GM12878 (cell line): ENCODE data around the gene SELENOK. TPM values are rescaled to one million over a fixed set of nuclear protein-coding genes. Genes with fewer than 3 reads are reported as not detected.

Experiments used
- ATAC-seq: fragments of 200-7000 bp; cut with Tn5 transposase; 3 replicates; pipeline ENCODE4 v1.9.1; 2020; ENCODE audit warnings: mild to moderate bottlenecking, moderate library complexity
- BruUV-seq: library from RNA; stranded (reverse); fragments of 400-500 nt; replicated peaks from 2 replicates; lab custom pipeline; 2021; lab: Mats Ljungman, UMichigan
- CTCF ChIA-PET: fragments of 300-600 bp; sonication (Branson Sonifier 250); formaldehyde crosslinking; extraction: SDS; loops from one replicate; lab custom pipeline; 2021; ENCODE audit warnings: inconsistent platforms; lab: Yijun Ruan, JAX
- POLR2A ChIA-PET: fragments of 350-600 bp; formaldehyde crosslinking; extraction: SDS; loops from one replicate; lab custom pipeline; 2021; ENCODE audit warnings: inconsistent platforms; lab: Charles Lee
- RAD21 ChIA-PET: fragments of 300-600 bp; sonication (Branson Sonifier 250); formaldehyde crosslinking; loops from one replicate; lab custom pipeline; 2023; ENCODE audit warnings: antibody characterized with exemption; ENCODE audit not compliant: unreplicated experiment; lab: Charles Lee
- SMC1A ChIA-PET: fragments of 300-600 bp; sonication (Branson Sonifier 250); formaldehyde crosslinking; loops from one replicate; lab custom pipeline; 2023; ENCODE audit not compliant: unreplicated experiment, uncharacterized antibody; lab: Charles Lee
- DNase-seq: peaks from one replicate; pipeline ENCODE4 v3.0.0-alpha.2; 2011; ENCODE audit warnings: low read depth, low spot score
- FAIRE-seq: peaks from 3 replicates; lab custom pipeline; 2011; peaks lifted over from hg19 to GRCh38; lab: Jason Lieb, UNC
- H2AFZ ChIP-seq: 2 replicates; pipeline ENCODE4 v1.6.0; 2011; ENCODE audit warnings: low read depth, low read length, control low read depth; ENCODE audit not compliant: control insufficient read depth
- H3K27ac ChIP-seq: 2 replicates; pipeline ENCODE4 v1.5.1; 2011; ENCODE audit warnings: control low read depth; ENCODE audit not compliant: control insufficient read depth, insufficient read depth
- H3K27me3 ChIP-seq, 2 experiments: replicated peaks in 1 of 2; 2 replicates each; pipeline versions ENCODE4 v1.6.0 to v1.6.1; 2011; ENCODE audit warnings: low read length in 1 of 2; ENCODE audit not compliant: control insufficient read depth in 2 of 2, insufficient read depth in 2 of 2
- H3K36me3 ChIP-seq, 2 experiments: 2 replicates each; pipeline ENCODE4 v1.5.1; 2011; ENCODE audit warnings: low read length in 1 of 2; ENCODE audit not compliant: control insufficient read depth in 2 of 2, insufficient read depth in 2 of 2
- H3K4me1 ChIP-seq: 2 replicates; pipeline ENCODE4 v1.6.1; 2011; ENCODE audit warnings: mild to moderate bottlenecking, low read length, moderate library complexity, mixed read lengths; ENCODE audit not compliant: control insufficient read depth, insufficient read depth
- H3K4me2 ChIP-seq: 2 replicates; pipeline ENCODE4 v1.6.0; 2011; ENCODE audit warnings: control low read depth; ENCODE audit not compliant: control insufficient read depth, insufficient read depth
- H3K4me3 ChIP-seq: fragments of 200-600 bp; sonication (generic); 2 replicates; pipeline ENCODE4 v1.5.1; 2016
- H3K79me2 ChIP-seq: 2 replicates; pipeline ENCODE4 v1.6.0; 2011; ENCODE audit warnings: low read length; ENCODE audit not compliant: control insufficient read depth, insufficient read depth
- H3K9ac ChIP-seq: 2 replicates; pipeline ENCODE4 v1.8.0; 2011; ENCODE audit warnings: low read length, control low read depth, mixed read lengths; ENCODE audit not compliant: control insufficient read depth, insufficient read depth
- H3K9me3 ChIP-seq: replicated peaks from 3 replicates; pipeline ENCODE4 v1.5.1; 2011; ENCODE audit warnings: mild to moderate bottlenecking, low read length; ENCODE audit not compliant: control insufficient read depth, insufficient read depth
- H4K20me1 ChIP-seq: 2 replicates; pipeline ENCODE4 v1.6.0; 2011; ENCODE audit not compliant: control insufficient read depth, insufficient read depth
- E2F8 ChIP-seq: fragments of 450-650 bp; IDR thresholded peaks from 2 replicates; pipeline ENCODE4 v1.6.1; 2018; ENCODE audit warnings: mild to moderate bottlenecking, low read depth, moderate library complexity; ENCODE audit not compliant: partially characterized antibody
- JUND ChIP-seq: IDR thresholded peaks from 2 replicates; pipeline ENCODE4 v1.6.1; 2012; ENCODE audit warnings: low read depth, mild to moderate bottlenecking, low read length, improper control_type of control experiment, moderate library complexity
- NR2C2 ChIP-seq: IDR thresholded peaks from 2 replicates; pipeline ENCODE4 v1.6.1; 2011; ENCODE audit warnings: borderline replicate concordance, low read depth; ENCODE audit not compliant: control insufficient read depth, insufficient read length
- PBX3 ChIP-seq: IDR thresholded peaks from 2 replicates; pipeline ENCODE4 v1.6.1; 2011; ENCODE audit warnings: mild to moderate bottlenecking, low read depth, low read length, moderate library complexity; ENCODE audit not compliant: insufficient replicate concordance
- PKNOX1 ChIP-seq: fragments of 450-650 bp; IDR thresholded peaks from 2 replicates; pipeline ENCODE4 v1.6.1; 2016; ENCODE audit warnings: mild to moderate bottlenecking
- POU2F2 ChIP-seq: IDR thresholded peaks from 3 replicates; pipeline ENCODE4 v1.6.1; 2011; ENCODE audit warnings: low read depth, mild to moderate bottlenecking, low read length, borderline replicate concordance
- ZBTB4 ChIP-seq: fragments of 450-650 bp; formaldehyde crosslinking; IDR thresholded peaks from 2 replicates; pipeline ENCODE4 v1.4.0; 2022; ENCODE audit warnings: mild to moderate bottlenecking, moderate library complexity
- WGBS: methylation state at CpG from one replicate; pipeline ENCODE4 v1.1.6; 2016; ENCODE audit warnings: low lambda C conversion rate; ENCODE audit not compliant: insufficient replicate concordance, insufficient coverage; ENCODE audit errors: missing lambda C conversion rate; 5-methylcytosine and 5-hydroxymethylcytosine counted together
- in situ Hi-C: fragments of 300-500 bp; cut with MboI; formaldehyde crosslinking; loops from 9 replicates; pipeline ENCODE4 v1.14.3; 2018; ENCODE audit warnings: mixed read lengths
- intact Hi-C: fragments of 100-400 bp; cut with micrococcal nuclease; formaldehyde crosslinking; loops from one replicate; pipeline ENCODE4 v1.14.2; 2022; ENCODE audit not compliant: unreplicated experiment
- polyA plus RNA-seq, 11 experiments: library from polyadenylated mRNA; depleted of rRNA in 4 of 11; unstranded in 6 of 11; stranded (reverse) in 5 of 11; fragments of >200 nt; fragmentation: Nextera tagmentation in 4 of 11; fragmentation: Illumina TruSeq in 1 of 11; extraction: Ambion mirVana in 4 of 11; extraction: Trizol in 1 of 11; gene quantifications; 1 replicate in 1 of 11; 2 replicates in 10 of 11; pipeline versions ENCODE4 v1.2.1 to v1.2.3, GENCODE V29; 2011 to 2016; ENCODE audit warnings: inconsistent platforms in 2 of 11, missing spikeins in 2 of 11, low read depth in 1 of 11
- total RNA-seq, 4 experiments: library from RNA; depleted of rRNA in 3 of 4; stranded (reverse); fragments of >200 nt in 3 of 4; fragmentation: Illumina TruSeq in 1 of 4; extraction: Trizol in 1 of 4; gene quantifications; 2 replicates each; pipeline versions ENCODE4 v1.2.1 to v1.2.3, GENCODE V29; 2013 to 2021

SELENOK gene
- total and polyA plus RNA-seq, 10 of the 15 experiments (the other 5 are each of a cell fraction or from before 2014, with no cell fraction given), result 35.4 to 322 (median 101) TPM

- Histone ChIP-seq H4K20me1 (no peaks in the 10 kb centered on the region), H3K4me2 (peak overlapping the region; percentile 82), H3K4me1 (peaks cover 39% of the 10 kb centered on the region), H3K36me3 (no peaks in the 10 kb centered on the region), H3K27me3 (no peaks in the 10 kb centered on the region), H3K79me2 (peaks cover 18% of the 10 kb centered on the region), H3K4me3 (peak overlapping the region; percentile 73), H2AFZ (peak overlapping the region; percentile 37), H3K9ac (peak overlapping the region; percentile 42), H3K27ac (peak overlapping the region; percentile 55), H3K9me3 (no peaks in the 10 kb centered on the region)
- DNase-seq, result peak; percentile 53
- BruUV-seq, result no TSS peak
- intact Hi-C loops, result loop anchor here (2.0 to 10.0 kb wide), 3 partner anchors 39 to 99 kb away; partner anchors contain the start of gene ACTR8
- ATAC-seq, result peak; percentile 55
- POLR2A ChIA-PET, result interaction anchor here (1.2 to 4.1 kb wide), 6 partner anchors 10 to 113 kb away, joined by 3 to 30 read pairs (median 4); no protein-coding TSS in a partner anchor
- FAIRE-seq, result no peak
- RAD21 ChIA-PET, result interaction anchor here (0.8 to 5.1 kb wide), 11 partner anchors 14 to 139 kb away, joined by 3 to 41 read pairs (median 5); partner anchors contain the start of genes ACTR8 and SELENOK
- CTCF ChIA-PET, result interaction anchor here (0.6 to 2.5 kb wide), 11 partner anchors 14 to 850 kb away, joined by 3 to 9 read pairs (median 5); no protein-coding TSS in a partner anchor
- SMC1A ChIA-PET, result interaction anchor here (0.5 to 3.5 kb wide), 16 partner anchors 10 to 499 kb away, joined by 3 to 26 read pairs (median 5); partner anchors contain the start of gene SELENOK
- 29% methylated on average over 10 of the region's 10 CpGs for WGBS
- in situ Hi-C loops, result no loop called here
- peak; percentile 5; the same call in 1 of the 3 replicates for TF ChIP-seq POU2F2
- TF ChIP-seq PBX3, result no peak
- TF ChIP-seq JUND, result no peak
- TF ChIP-seq E2F8, result no peak
- no peak for TF ChIP-seq ZBTB4 (CRISPR knock-in tag)
- TF ChIP-seq NR2C2, result no peak
- no peak for TF ChIP-seq PKNOX1
These were observed 48.2 kb downstream of the SELENOK start for GRCh38 chr3:53843195-53844177.
